ENCODE measurements around the gene TCL1B.

GRCh38 chr14:95681153-95681552, 5.1 kb upstream of the TCL1B start:
- no peak for TF ChIP-seq POLR2AphosphoS5 (IDR thresholded peaks at IDR 0.05; ENCODE audit: low read depth, low read length)
- no peak for TF ChIP-seq TAF1 (IDR thresholded peaks at IDR 0.05; ENCODE audit: borderline replicate concordance, insufficient read depth, low read length)
- no peak for TF ChIP-seq SIN3A (IDR thresholded peaks at IDR 0.05; ENCODE audit: borderline replicate concordance, insufficient read depth, low read length)
- no peak for TF ChIP-seq REST (IDR thresholded peaks at IDR 0.05; ENCODE audit: insufficient read depth in 1 of 2, low read depth in 2 of 2, low read length in 2 of 2)
- TF ChIP-seq FOXP2 (optimal IDR thresholded peaks at IDR 0.05; ENCODE audit: borderline replicate concordance, extremely low read depth, extremely low read length, insufficient read depth) = no peak
